ENCODE measurements around the gene SLC25A26. TPM values are rescaled to one million over a fixed set of nuclear protein-coding genes. Genes with fewer than 3 reads are reported as not detected.

Gene SLC25A26
- total RNA-seq, 4 donors from 2014 or later: 8.5 to 26.3 (median 16.7) TPM

DNA sequence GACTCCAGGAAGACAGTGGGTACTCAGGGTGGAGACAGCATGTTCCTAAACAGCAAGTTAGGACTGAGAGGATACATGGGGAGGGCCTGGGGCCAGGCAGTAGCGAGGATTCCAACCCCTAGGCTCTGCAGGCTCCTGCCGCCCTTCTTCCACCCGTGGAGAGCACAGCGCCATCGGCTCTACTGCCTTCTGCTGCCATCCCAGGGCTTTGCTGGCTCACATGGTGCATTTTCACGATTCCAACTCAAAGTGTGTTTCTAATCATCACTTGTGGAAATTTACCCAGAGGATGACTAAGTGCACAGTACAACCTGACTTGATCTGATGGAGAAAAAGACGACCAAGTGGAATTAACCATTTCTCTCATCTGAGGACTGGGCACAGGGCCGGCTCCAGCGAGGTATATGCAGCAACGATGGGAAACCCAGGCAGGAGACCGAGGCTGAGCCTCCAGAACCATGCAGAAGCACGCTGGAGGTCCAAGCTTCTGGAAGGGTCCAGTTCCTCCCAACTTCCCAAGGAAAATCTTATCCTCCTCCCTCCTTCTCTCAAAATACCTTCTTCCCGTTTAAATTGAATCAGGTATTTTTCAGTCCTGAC is 175.5 kb downstream of the SLC25A26 start:
- WGBS, 2 donors: 85 to 86% methylated on average over 8 to 12 of the region's 13 CpGs
- H3K27me3 ChIP-seq: no peaks in the 10 kb centered on the region
- no peak overlapping the region for H3K27ac ChIP-seq
- intact Hi-C loops (cut with DNase I): no loop called here
- peaks cover 0 to 23% (median 0%) of the 10 kb centered on the region in 3 donors for H3K4me1 ChIP-seq
- no peak overlapping the region for H3K4me3 ChIP-seq
- TF ChIP-seq POLR2A (IDR thresholded peaks at IDR 0.05) (no peak), CTCF (IDR thresholded peaks at IDR 0.05) (no peak)
- H3K9me3 ChIP-seq: no peaks in the 10 kb centered on the region
- no peak for DNase-seq
- peaks cover 0 to 96% (median 6%) of the 10 kb centered on the region in 3 donors for H3K36me3 ChIP-seq

DNA sequence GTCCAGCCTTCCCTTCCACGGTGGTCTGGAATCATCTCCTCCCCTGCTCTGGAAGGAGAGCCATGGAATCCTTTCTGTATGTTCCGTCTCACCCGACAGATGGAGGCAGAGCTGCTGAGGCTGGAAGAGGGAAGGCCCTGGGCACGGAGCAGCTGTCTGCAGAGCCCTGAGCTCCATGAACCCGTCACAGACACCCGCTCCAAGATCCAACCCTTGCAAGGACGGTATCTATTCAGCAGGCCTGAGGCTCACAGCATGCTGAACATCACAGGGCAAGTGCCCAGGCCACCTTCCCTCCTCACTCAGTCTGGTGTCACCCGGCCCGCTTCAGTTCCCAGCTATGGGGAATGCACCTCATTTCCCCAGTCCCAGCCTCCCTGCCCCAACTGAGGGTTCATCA is 176.1 kb downstream of the SLC25A26 start:
- H3K36me3 ChIP-seq: peaks cover 0 to 92% (median 6%) of the 10 kb centered on the region in 3 donors
- no peak overlapping the region for H3K27ac ChIP-seq
- no peak for TF ChIP-seq POLR2A (IDR thresholded peaks at IDR 0.05)
- TF ChIP-seq CTCF (IDR thresholded peaks at IDR 0.05): no peak
- H3K9me3 ChIP-seq: no peaks in the 10 kb centered on the region
- WGBS, 2 donors: 93 to 95% methylated on average over 3 to 5 of the region's 9 CpGs
- intact Hi-C loops (cut with DNase I): no loop called here
- no peak for DNase-seq
- no peaks in the 10 kb centered on the region for H3K27me3 ChIP-seq
- H3K4me3 ChIP-seq: no peak overlapping the region
- peaks cover 0 to 29% (median 0%) of the 10 kb centered on the region in 3 donors for H3K4me1 ChIP-seq

- H3K27ac ChIP-seq: no peak overlapping the region
- DNase-seq: no peak
- TF ChIP-seq POLR2A (IDR thresholded peaks at IDR 0.05) (no peak), CTCF (IDR thresholded peaks at IDR 0.05) (no peak)
- peaks cover 0 to 32% (median 0%) of the 10 kb centered on the region in 3 donors for H3K4me1 ChIP-seq
- H3K27me3 ChIP-seq: no peaks in the 10 kb centered on the region
- 42 to 49% methylated on average over 2 of the region's 2 CpGs for WGBS, 2 donors
- H3K9me3 ChIP-seq: no peaks in the 10 kb centered on the region
- intact Hi-C loops (cut with DNase I): no loop called here
- no peak overlapping the region for H3K4me3 ChIP-seq
- H3K36me3 ChIP-seq: peaks cover 0 to 90% (median 6%) of the 10 kb centered on the region in 3 donors
These were observed 176.9 kb downstream of the SLC25A26 start for GRCh38 chr3:66397745-66398144.

DNA sequence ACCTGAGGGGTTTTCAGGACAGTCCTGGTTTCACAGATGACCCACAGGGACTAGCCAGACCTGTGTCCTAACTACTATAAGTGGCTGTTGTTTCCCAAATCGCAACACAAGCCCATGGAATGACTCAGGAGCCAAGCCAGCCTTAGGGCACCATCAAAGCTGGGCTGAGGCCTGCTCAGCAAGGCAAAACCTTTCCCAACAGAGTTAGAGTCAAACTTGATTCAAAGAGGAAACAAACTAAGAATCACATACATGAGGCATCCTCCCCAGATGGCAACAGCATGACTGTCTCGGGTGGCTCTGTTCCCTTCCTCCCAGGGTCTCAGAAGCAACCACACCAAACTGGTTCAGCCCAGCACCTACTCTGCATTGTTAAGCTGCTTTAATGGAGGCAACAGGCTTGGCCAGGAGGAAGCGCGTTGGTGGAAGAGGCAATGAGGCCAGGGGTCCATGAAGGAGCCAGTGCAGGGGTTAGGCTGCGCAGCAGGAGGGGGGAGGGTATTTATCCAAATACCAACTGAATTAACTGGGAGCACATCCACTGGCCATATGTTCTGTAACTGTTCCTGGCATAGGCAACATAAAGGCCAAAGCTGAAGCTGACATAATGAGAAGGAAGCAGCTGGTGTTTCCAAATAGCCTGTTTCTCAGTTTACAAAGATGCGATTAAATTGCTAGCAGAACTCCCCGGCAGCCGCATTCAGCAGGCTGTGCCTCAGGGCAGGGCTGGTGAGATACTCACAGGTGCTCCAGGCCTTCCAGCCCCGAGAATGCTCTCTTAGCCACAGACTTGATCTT is 177.6 kb downstream of the SLC25A26 start:
- intact Hi-C loops (cut with DNase I): no loop called here
- TF ChIP-seq POLR2A (IDR thresholded peaks at IDR 0.05) (no peak), CTCF (IDR thresholded peaks at IDR 0.05) (no peak)

More for the DNA sequence above, 177.6 kb downstream of the SLC25A26 start:
- H3K4me1 ChIP-seq: peaks cover 0 to 34% (median 0%) of the 10 kb centered on the region in 3 donors
- 74 to 75% methylated on average over 8 to 9 of the region's 9 CpGs for WGBS, 2 donors
- no peaks in the 10 kb centered on the region for H3K9me3 ChIP-seq
- H3K4me3 ChIP-seq: no peak overlapping the region
- no peak for DNase-seq
- H3K27me3 ChIP-seq: no peaks in the 10 kb centered on the region
- H3K27ac ChIP-seq: no peak overlapping the region
- peaks cover 0 to 90% (median 6%) of the 10 kb centered on the region in 3 donors for H3K36me3 ChIP-seq
